HepG2 (cell line): ENCODE measurements around the gene NFKB2. TPM values are rescaled to one million over a fixed set of nuclear protein-coding genes. Genes with fewer than 3 reads are reported as not detected.

ENCODE experiments used
- GABPB1 ChIP-seq: IDR thresholded peaks from 2 replicates; pipeline ENCODE4 v1.6.1; 2016; ENCODE audit warnings: mild to moderate bottlenecking, missing genetic modification reagents, moderate library complexity, missing compliant biosample characterization
- HDAC2 ChIP-seq: sonication (generic); formaldehyde crosslinking; IDR thresholded peaks from 2 replicates; pipeline ENCODE4 v1.4.0; 2020; ENCODE audit warnings: missing genetic modification reagents
- HNF4A ChIP-seq: sonication (generic); formaldehyde crosslinking; IDR thresholded peaks from 2 replicates; pipeline ENCODE4 v1.4.0; 2020; ENCODE audit warnings: missing genetic modification reagents
- MXI1 ChIP-seq: IDR thresholded peaks from 3 replicates; pipeline ENCODE4 v1.6.1; 2012; ENCODE audit warnings: low read depth, low read length, inconsistent platforms, borderline replicate concordance
- POLR2AphosphoS5 ChIP-seq: IDR thresholded peaks from 2 replicates; pipeline ENCODE4 v1.6.1; 2012; ENCODE audit warnings: low read depth, low read length
- RBM39 ChIP-seq: fragments of 200-400 bp; formaldehyde crosslinking; IDR thresholded peaks from one replicate; pipeline ENCODE4 v1.6.1; 2018; ENCODE audit warnings: antibody characterized with exemption, mild to moderate bottlenecking, low read depth, low read length; ENCODE audit not compliant: poor library complexity, severe bottlenecking
- SMC3 ChIP-seq: IDR thresholded peaks from 2 replicates; pipeline ENCODE4 v1.6.1; 2011; ENCODE audit warnings: low read length, improper control_type of control experiment
- ZFP62 ChIP-seq: sonication (generic); formaldehyde crosslinking; IDR thresholded peaks from 2 replicates; pipeline ENCODE4 v1.4.0; 2020; ENCODE audit warnings: missing genetic modification reagents
- ZNF317 ChIP-seq: sonication (generic); formaldehyde crosslinking; IDR thresholded peaks from 2 replicates; pipeline ENCODE4 v1.5.0; 2020; ENCODE audit warnings: mild to moderate bottlenecking, missing genetic modification reagents
- ZNF660 ChIP-seq: sonication (generic); formaldehyde crosslinking; IDR thresholded peaks from 2 replicates; pipeline ENCODE4 v1.5.1; 2020; ENCODE audit warnings: mild to moderate bottlenecking, low read depth, missing genetic modification reagents, borderline replicate concordance
- polyA plus RNA-seq, 8 experiments: library from polyadenylated mRNA; depleted of rRNA in 3 of 8; stranded (reverse) in 7 of 8; unstranded in 1 of 8; fragments of >200 nt; fragmentation: Illumina TruSeq in 4 of 8; extraction: Trizol in 4 of 8; gene quantifications; 2 replicates each; pipeline versions ENCODE4 v1.2.1 to v1.2.3, GENCODE V29; 2011 to 2016; ENCODE audit warnings: low read depth in 4 of 8, missing spikeins in 1 of 8, mixed read lengths in 1 of 8; ENCODE audit not compliant: insufficient read depth in 1 of 8
- total RNA-seq, 5 experiments: library from RNA; depleted of rRNA; stranded (reverse); fragments of >200 nt; fragmentation: Illumina TruSeq; extraction: Trizol; gene quantifications; 2 replicates each; pipeline ENCODE4 v1.2.3, GENCODE V29; 2016; ENCODE audit warnings: low read depth in 1 of 5
- TF ChIP-seq, protein P1 (sequence below): sonication (generic); formaldehyde crosslinking; IDR thresholded peaks from 2 replicates; pipeline ENCODE4 v1.4.0; 2020; ENCODE audit warnings: mild to moderate bottlenecking, missing genetic modification reagents, borderline replicate concordance
- TF ChIP-seq, protein P2 (sequence below): sonication (generic); formaldehyde crosslinking; IDR thresholded peaks from 2 replicates; pipeline ENCODE4 v1.4.0; 2020; ENCODE audit warnings: missing genetic modification reagents
- TF ChIP-seq, protein P3 (sequence below): sonication (generic); formaldehyde crosslinking; IDR thresholded peaks from 2 replicates; pipeline ENCODE4 v1.4.0; 2020; ENCODE audit warnings: low read depth, missing genetic modification reagents
- TF ChIP-seq, protein P4 (sequence below): IDR thresholded peaks from 2 replicates; pipeline ENCODE4 v1.6.1; 2016; ENCODE audit warnings: mild to moderate bottlenecking, missing biosample characterization, missing genetic modification reagents

NFKB2 gene
- total and polyA plus RNA-seq, 2 of the 13 experiments (the other 11 are each of a cell fraction or from before 2014, with no cell fraction given) = 7.7 to 12.5 TPM

DNA sequence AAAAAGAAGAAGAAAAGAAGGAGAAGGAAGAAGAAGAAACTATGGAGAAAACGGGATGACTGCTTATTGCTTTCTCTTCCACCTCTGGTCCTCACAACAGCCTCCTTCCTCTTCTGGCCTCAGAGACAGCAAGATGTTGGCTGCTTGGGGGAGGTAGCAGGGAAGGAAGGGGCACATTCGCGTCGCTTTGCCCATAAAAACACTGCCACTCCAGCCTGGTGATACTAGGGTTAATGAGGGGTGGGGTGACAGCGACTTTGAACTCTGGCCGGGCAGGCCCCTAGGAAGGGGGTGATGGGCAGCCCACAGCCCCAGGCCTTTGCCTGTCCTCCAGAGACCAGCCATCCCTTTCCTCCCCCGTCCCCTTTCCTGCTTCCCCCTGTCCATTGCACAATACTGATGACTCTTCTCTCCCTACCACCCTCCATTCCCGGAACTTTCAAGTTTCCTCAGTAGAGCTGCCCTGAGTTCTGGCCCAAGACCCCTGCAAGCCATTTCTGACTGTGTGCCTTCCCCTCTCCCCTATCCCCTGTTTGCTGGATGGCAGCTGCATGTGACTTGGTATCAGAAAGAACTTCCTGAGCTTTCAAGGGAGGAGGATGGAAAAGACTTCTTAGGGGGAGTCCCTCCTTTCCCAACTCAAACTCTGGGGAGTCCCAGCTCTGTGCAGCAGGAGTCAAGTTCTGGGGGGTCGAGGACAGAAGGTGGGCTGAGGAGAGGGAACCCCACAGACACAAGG, 39.1 kb downstream of the NFKB2 start (continued):
- peak; percentile 24 for TF ChIP-seq RBM39
- TF ChIP-seq, protein P1, sequence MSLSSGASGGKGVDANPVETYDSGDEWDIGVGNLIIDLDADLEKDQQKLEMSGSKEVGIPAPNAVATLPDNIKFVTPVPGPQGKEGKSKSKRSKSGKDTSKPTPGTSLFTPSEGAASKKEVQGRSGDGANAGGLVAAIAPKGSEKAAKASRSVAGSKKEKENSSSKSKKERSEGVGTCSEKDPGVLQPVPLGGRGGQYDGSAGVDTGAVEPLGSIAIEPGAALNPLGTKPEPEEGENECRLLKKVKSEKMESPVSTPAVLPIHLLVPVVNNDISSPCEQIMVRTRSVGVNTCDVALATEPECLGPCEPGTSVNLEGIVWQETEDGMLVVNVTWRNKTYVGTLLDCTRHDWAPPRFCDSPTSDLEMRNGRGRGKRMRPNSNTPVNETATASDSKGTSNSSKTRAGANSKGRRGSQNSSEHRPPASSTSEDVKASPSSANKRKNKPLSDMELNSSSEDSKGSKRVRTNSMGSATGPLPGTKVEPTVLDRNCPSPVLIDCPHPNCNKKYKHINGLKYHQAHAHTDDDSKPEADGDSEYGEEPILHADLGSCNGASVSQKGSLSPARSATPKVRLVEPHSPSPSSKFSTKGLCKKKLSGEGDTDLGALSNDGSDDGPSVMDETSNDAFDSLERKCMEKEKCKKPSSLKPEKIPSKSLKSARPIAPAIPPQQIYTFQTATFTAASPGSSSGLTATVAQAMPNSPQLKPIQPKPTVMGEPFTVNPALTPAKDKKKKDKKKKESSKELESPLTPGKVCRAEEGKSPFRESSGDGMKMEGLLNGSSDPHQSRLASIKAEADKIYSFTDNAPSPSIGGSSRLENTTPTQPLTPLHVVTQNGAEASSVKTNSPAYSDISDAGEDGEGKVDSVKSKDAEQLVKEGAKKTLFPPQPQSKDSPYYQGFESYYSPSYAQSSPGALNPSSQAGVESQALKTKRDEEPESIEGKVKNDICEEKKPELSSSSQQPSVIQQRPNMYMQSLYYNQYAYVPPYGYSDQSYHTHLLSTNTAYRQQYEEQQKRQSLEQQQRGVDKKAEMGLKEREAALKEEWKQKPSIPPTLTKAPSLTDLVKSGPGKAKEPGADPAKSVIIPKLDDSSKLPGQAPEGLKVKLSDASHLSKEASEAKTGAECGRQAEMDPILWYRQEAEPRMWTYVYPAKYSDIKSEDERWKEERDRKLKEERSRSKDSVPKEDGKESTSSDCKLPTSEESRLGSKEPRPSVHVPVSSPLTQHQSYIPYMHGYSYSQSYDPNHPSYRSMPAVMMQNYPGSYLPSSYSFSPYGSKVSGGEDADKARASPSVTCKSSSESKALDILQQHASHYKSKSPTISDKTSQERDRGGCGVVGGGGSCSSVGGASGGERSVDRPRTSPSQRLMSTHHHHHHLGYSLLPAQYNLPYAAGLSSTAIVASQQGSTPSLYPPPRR (CRISPR knock-in tag) = 0 out of 2 replicates have a peak, but pooled peaks have one; percentile 28
- peak; percentile 43 for TF ChIP-seq GABPB1 (CRISPR knock-in tag)
- 0 out of 2 replicates have a peak, but pooled peaks have one; percentile 2 for TF ChIP-seq SMC3
- peak; percentile 50; the same call in 1 of the 2 replicates for TF ChIP-seq POLR2AphosphoS5
- TF ChIP-seq, protein P2, sequence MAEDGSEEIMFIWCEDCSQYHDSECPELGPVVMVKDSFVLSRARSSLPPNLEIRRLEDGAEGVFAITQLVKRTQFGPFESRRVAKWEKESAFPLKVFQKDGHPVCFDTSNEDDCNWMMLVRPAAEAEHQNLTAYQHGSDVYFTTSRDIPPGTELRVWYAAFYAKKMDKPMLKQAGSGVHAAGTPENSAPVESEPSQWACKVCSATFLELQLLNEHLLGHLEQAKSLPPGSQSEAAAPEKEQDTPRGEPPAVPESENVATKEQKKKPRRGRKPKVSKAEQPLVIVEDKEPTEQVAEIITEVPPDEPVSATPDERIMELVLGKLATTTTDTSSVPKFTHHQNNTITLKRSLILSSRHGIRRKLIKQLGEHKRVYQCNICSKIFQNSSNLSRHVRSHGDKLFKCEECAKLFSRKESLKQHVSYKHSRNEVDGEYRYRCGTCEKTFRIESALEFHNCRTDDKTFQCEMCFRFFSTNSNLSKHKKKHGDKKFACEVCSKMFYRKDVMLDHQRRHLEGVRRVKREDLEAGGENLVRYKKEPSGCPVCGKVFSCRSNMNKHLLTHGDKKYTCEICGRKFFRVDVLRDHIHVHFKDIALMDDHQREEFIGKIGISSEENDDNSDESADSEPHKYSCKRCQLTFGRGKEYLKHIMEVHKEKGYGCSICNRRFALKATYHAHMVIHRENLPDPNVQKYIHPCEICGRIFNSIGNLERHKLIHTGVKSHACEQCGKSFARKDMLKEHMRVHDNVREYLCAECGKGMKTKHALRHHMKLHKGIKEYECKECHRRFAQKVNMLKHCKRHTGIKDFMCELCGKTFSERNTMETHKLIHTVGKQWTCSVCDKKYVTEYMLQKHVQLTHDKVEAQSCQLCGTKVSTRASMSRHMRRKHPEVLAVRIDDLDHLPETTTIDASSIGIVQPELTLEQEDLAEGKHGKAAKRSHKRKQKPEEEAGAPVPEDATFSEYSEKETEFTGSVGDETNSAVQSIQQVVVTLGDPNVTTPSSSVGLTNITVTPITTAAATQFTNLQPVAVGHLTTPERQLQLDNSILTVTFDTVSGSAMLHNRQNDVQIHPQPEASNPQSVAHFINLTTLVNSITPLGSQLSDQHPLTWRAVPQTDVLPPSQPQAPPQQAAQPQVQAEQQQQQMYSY (CRISPR knock-in tag) = no peak
- TF ChIP-seq HDAC2 (CRISPR knock-in tag) = peak; percentile 52
- TF ChIP-seq ZNF660 = no peak
- TF ChIP-seq ZFP62 (CRISPR knock-in tag) = no peak
- 0 out of 2 replicates have a peak, but pooled peaks have one; percentile 23 for TF ChIP-seq ZNF317 (CRISPR knock-in tag)
- peak; percentile 87 for TF ChIP-seq HNF4A
- peak; percentile 62; the same call in 1 of the 3 replicates for TF ChIP-seq MXI1
- TF ChIP-seq, protein P3, sequence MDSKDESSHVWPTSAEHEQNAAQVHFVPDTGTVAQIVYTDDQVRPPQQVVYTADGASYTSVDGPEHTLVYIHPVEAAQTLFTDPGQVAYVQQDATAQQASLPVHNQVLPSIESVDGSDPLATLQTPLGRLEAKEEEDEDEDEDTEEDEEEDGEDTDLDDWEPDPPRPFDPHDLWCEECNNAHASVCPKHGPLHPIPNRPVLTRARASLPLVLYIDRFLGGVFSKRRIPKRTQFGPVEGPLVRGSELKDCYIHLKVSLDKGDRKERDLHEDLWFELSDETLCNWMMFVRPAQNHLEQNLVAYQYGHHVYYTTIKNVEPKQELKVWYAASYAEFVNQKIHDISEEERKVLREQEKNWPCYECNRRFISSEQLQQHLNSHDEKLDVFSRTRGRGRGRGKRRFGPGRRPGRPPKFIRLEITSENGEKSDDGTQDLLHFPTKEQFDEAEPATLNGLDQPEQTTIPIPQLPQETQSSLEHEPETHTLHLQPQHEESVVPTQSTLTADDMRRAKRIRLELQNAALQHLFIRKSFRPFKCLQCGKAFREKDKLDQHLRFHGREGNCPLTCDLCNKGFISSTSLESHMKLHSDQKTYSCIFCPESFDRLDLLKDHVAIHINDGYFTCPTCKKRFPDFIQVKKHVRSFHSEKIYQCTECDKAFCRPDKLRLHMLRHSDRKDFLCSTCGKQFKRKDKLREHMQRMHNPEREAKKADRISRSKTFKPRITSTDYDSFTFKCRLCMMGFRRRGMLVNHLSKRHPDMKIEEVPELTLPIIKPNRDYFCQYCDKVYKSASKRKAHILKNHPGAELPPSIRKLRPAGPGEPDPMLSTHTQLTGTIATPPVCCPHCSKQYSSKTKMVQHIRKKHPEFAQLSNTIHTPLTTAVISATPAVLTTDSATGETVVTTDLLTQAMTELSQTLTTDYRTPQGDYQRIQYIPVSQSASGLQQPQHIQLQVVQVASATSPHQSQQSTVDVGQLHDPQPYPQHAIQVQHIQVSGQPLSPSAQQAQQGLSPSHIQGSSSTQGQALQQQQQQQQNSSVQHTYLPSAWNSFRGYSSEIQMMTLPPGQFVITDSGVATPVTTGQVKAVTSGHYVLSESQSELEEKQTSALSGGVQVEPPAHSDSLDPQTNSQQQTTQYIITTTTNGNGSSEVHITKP (CRISPR knock-in tag) = peak; percentile 89
- TF ChIP-seq, protein P4, sequence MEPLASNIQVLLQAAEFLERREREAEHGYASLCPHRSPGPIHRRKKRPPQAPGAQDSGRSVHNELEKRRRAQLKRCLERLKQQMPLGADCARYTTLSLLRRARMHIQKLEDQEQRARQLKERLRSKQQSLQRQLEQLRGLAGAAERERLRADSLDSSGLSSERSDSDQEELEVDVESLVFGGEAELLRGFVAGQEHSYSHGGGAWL (CRISPR knock-in tag) = no peak
